Myocyte (in vitro differentiated cells): ENCODE data around the gene OTUB2. TPM values are rescaled to one million over a fixed set of nuclear protein-coding genes. Genes with fewer than 3 reads are reported as not detected.

Experiments
- DNase-seq: peaks from one replicate; pipeline ENCODE4 v3.0.0-alpha.2; 2012; ENCODE audit warnings: low read depth
- total RNA-seq: library from RNA; depleted of rRNA; stranded (reverse); fragments of >200 nt; gene quantifications from 2 replicates; pipeline ENCODE4 v1.2.3, GENCODE V29; 2014

The OTUB2 gene
- total RNA-seq, 1 donor from 2014 or later = 0.48 TPM

GRCh38 chr14:94040247-94040646 is 14.1 kb downstream of the OTUB2 start:
- no peak for DNase-seq

GRCh38 chr14:94040796-94041195 is 14.7 kb downstream of the OTUB2 start:
- no peak for DNase-seq

- DNase-seq = peak; percentile 26
Measured at GRCh38 chr14:94041551-94042346, 15.6 kb downstream of the OTUB2 start.

GRCh38 chr14:94042433-94043091 is 16.4 kb downstream of the OTUB2 start:
- DNase-seq = no peak

- peak; percentile 57 for DNase-seq
Measured at GRCh38 chr14:94043111-94043755, 17.1 kb downstream of the OTUB2 start.

- no peak for DNase-seq
Measured at GRCh38 chr14:94043756-94044475, 17.8 kb downstream of the OTUB2 start.

GRCh38 chr14:94044476-94045091 is 18.4 kb downstream of the OTUB2 start:
- DNase-seq = no peak

- no peak for DNase-seq
Measured at GRCh38 chr14:94045101-94045500, 19.0 kb downstream of the OTUB2 start.

GRCh38 chr14:94045563-94046345 is 19.6 kb downstream of the OTUB2 start:
- DNase-seq = no peak

- no peak for DNase-seq
Measured at GRCh38 chr14:94046696-94047250, 20.6 kb downstream of the OTUB2 start.

GRCh38 chr14:94047581-94047980 is 21.4 kb downstream of the OTUB2 start:
- DNase-seq = no peak

- no peak for DNase-seq
Measured at GRCh38 chr14:94048691-94049624, 22.8 kb downstream of the OTUB2 start.

- no peak for DNase-seq
Measured at GRCh38 chr14:94049625-94050023, 23.5 kb downstream of the OTUB2 start.

- DNase-seq = no peak
Measured at GRCh38 chr14:94050231-94050880, 24.2 kb downstream of the OTUB2 start.

- DNase-seq = peak; percentile 20
Measured at GRCh38 chr14:94051115-94051514, 25.0 kb downstream of the OTUB2 start.

GRCh38 chr14:94051779-94052178 is 25.6 kb downstream of the OTUB2 start:
- no peak for DNase-seq

- no peak for DNase-seq
Measured at GRCh38 chr14:94052199-94052598, 26.1 kb downstream of the OTUB2 start.

GRCh38 chr14:94052662-94053061 is 26.5 kb downstream of the OTUB2 start:
- DNase-seq = no peak
